Cardiac muscle cell (in vitro differentiated cells and primary cell): ENCODE measurements around the gene ATG14. TPM values are rescaled to one million over a fixed set of nuclear protein-coding genes. Genes with fewer than 3 reads are reported as not detected.

Experiments used
- DNase-seq, 2 donors: peaks; one replicate each; pipeline versions ENCODE4 v3.0.0 to v3.0.0-alpha.2; 2010 to 2017; ENCODE audit warnings: low read depth in 1 of 2, low spot score in 1 of 2
- H3K27ac ChIP-seq: fragments of 200-600 bp; sonication (generic); 2 replicates; pipeline ENCODE4 v1.5.1; 2016
- H3K27me3 ChIP-seq: fragments of 200-600 bp; sonication (generic); 2 replicates; pipeline ENCODE4 v1.6.0; 2016; ENCODE audit warnings: control low read depth
- H3K36me3 ChIP-seq: fragments of 200-600 bp; sonication (generic); 2 replicates; pipeline ENCODE4 v1.5.1; 2016; ENCODE audit warnings: control low read depth
- H3K4me1 ChIP-seq: fragments of 200-600 bp; sonication (generic); 2 replicates; pipeline ENCODE4 v1.8.1; 2017; ENCODE audit warnings: low read depth, mild to moderate bottlenecking, mixed run types
- H3K4me3 ChIP-seq: fragments of 200-600 bp; sonication (generic); 2 replicates; pipeline ENCODE4 v1.5.1; 2016; ENCODE audit warnings: mild to moderate bottlenecking
- H3K9me3 ChIP-seq: fragments of 200-600 bp; sonication (generic); 2 replicates; pipeline ENCODE4 v1.5.1; 2017; ENCODE audit warnings: low read depth, mild to moderate bottlenecking, control low read depth
- CTCF ChIP-seq: IDR thresholded peaks from 2 replicates; pipeline ENCODE4 v1.5.1; 2012; ENCODE audit warnings: low read depth, mild to moderate bottlenecking, low read length
- polyA plus RNA-seq: library from polyadenylated mRNA; unstranded; fragments of >200 nt; fragmentation: Nextera tagmentation; extraction: Ambion mirVana; gene quantifications from 2 replicates; pipeline ENCODE4 v1.2.1, GENCODE V29; 2016
- total RNA-seq: library from RNA; depleted of rRNA; stranded (reverse); fragments of >200 nt; gene quantifications from 2 replicates; pipeline ENCODE4 v1.2.3, GENCODE V29; 2016

Gene ATG14
- total and polyA plus RNA-seq, 2 experiments from 2014 or later, result 2.5 to 11.7 TPM

- Histone ChIP-seq H3K9me3 (no peaks in the 10 kb centered on the region), H3K4me3 (no peak overlapping the region), H3K36me3 (no peaks in the 10 kb centered on the region), H3K27me3 (no peaks in the 10 kb centered on the region), H3K27ac (no peak overlapping the region), H3K4me1 (peaks cover 9% of the 10 kb centered on the region)
- peak in 1 of 2 donors; percentile 85 for DNase-seq
- no peak for TF ChIP-seq CTCF
Observed at GRCh38 chr14:55448141-55448614, 36.5 kb upstream of the ATG14 start.

GRCh38 chr14:55446833-55447232 lies 35.2 kb upstream of the ATG14 start:
- no peak for TF ChIP-seq CTCF
- Histone ChIP-seq H3K36me3 (no peaks in the 10 kb centered on the region), H3K4me1 (peaks cover 9% of the 10 kb centered on the region), H3K9me3 (no peaks in the 10 kb centered on the region), H3K27me3 (no peaks in the 10 kb centered on the region), H3K27ac (no peak overlapping the region), H3K4me3 (no peak overlapping the region)
- peak; percentile 43 to 77 for DNase-seq

- DNase-seq, result peak; percentile 90 to 93
- Histone ChIP-seq H3K4me1 (peaks cover 9% of the 10 kb centered on the region), H3K36me3 (no peaks in the 10 kb centered on the region), H3K4me3 (no peak overlapping the region), H3K27me3 (no peaks in the 10 kb centered on the region), H3K9me3 (no peaks in the 10 kb centered on the region), H3K27ac (no peak overlapping the region)
- peak; percentile 72 for TF ChIP-seq CTCF
Observed at GRCh38 chr14:55446127-55446736, 34.6 kb upstream of the ATG14 start.

GRCh38 chr14:55441286-55441685 lies 29.7 kb upstream of the ATG14 start:
- no peak for TF ChIP-seq CTCF
- Histone ChIP-seq H3K4me1 (peaks cover 1% of the 10 kb centered on the region), H3K4me3 (no peak overlapping the region), H3K9me3 (no peaks in the 10 kb centered on the region), H3K27ac (no peak overlapping the region), H3K27me3 (peaks cover 9% of the 10 kb centered on the region), H3K36me3 (no peaks in the 10 kb centered on the region)
- no peak for DNase-seq

- H3K4me1 ChIP-seq, result no peaks in the 10 kb centered on the region
- peaks cover 9% of the 10 kb centered on the region for H3K27me3 ChIP-seq
- DNase-seq, result peak in 1 of 2 donors; percentile 29
- TF ChIP-seq CTCF, result peak; percentile 53
- H3K27ac ChIP-seq, result no peak within 1 kb of the TSS
- H3K36me3 ChIP-seq, result no peaks in the 10 kb centered on the region
- H3K9me3 ChIP-seq, result no peaks in the 10 kb centered on the region
- H3K4me3 ChIP-seq, result no peak within 1 kb of the TSS
Observed at GRCh38 chr14:55440385-55440784, 28.8 kb upstream of the ATG14 start, which contains the start of gene TBPL2. TSS of gene TBPL2 (minus strand) at chr14:55440616. CDS start at chr14:55440449, 167 bp downstream.
